ENCODE data around the gene NEGR1. TPM values are rescaled to one million over a fixed set of nuclear protein-coding genes. Genes with fewer than 3 reads are reported as not detected.

Gene NEGR1
- polyA plus RNA-seq, 1 donor from 2014 or later, result 47.4 TPM

GRCh38 chr1:72324451-72324850 lies 42.1 kb upstream of the NEGR1 start:
- Histone ChIP-seq H3K27me3 (ENCODE audit: insufficient read depth, low read depth, low read length) (no peaks in the 10 kb centered on the region), H3K9me2 (ENCODE audit: insufficient read depth, low read length) (no peaks in the 10 kb centered on the region), H2AFZ (ENCODE audit: low read depth, low read length) (no peak overlapping the region), H3K4me3 (ENCODE audit: low read length) (no peak overlapping the region), H4K20me1 (ENCODE audit: insufficient read depth) (no peaks in the 10 kb centered on the region), H3F3A (ENCODE audit: insufficient read depth, low read length, poor library complexity, severe bottlenecking) (no peaks in the 10 kb centered on the region), H3K9me3 (ENCODE audit: low read length) (no peaks in the 10 kb centered on the region), H3K4me2 (ENCODE audit: low read length) (no peak overlapping the region), H3K36me3 (ENCODE audit: insufficient read depth, low read length) (no peaks in the 10 kb centered on the region), H3K27ac (ENCODE audit: low read length) (no peak overlapping the region), H3K79me2 (replicated peaks; ENCODE audit: insufficient read depth, low read length) (no peaks in the 10 kb centered on the region), H3K9ac (ENCODE audit: low read length) (no peak overlapping the region)
- TF ChIP-seq EP300 (conservative IDR thresholded peaks at IDR 0.05; ENCODE audit: poor library complexity, severe bottlenecking) (no peak), TAF1 (IDR thresholded peaks at IDR 0.05; ENCODE audit: low read depth) (no peak), SMC3 (conservative IDR thresholded peaks at IDR 0.05; ENCODE audit: poor library complexity) (no peak), EZH2 (IDR thresholded peaks at IDR 0.05; ENCODE audit: borderline replicate concordance, insufficient read depth, low read length, poor library complexity, severe bottlenecking) (no peak), REST (IDR thresholded peaks at IDR 0.05; ENCODE audit: borderline replicate concordance) (no peak), RAD21 (conservative IDR thresholded peaks at IDR 0.05) (no peak), CTCF (IDR thresholded peaks at IDR 0.05; ENCODE audit: poor library complexity, severe bottlenecking) (no peak), MXI1 (conservative IDR thresholded peaks at IDR 0.05; ENCODE audit: poor library complexity, severe bottlenecking) (no peak), POLR2AphosphoS5 (IDR thresholded peaks at IDR 0.05) (no peak)

GRCh38 chr1:72322910-72323309 lies 40.6 kb upstream of the NEGR1 start:
- Histone ChIP-seq H3K9me2 (ENCODE audit: insufficient read depth, low read length) (no peaks in the 10 kb centered on the region), H3K4me2 (ENCODE audit: low read length) (no peak overlapping the region), H2AFZ (ENCODE audit: low read depth, low read length) (no peak overlapping the region), H3K36me3 (ENCODE audit: insufficient read depth, low read length) (no peaks in the 10 kb centered on the region), H3F3A (ENCODE audit: insufficient read depth, low read length, poor library complexity, severe bottlenecking) (no peaks in the 10 kb centered on the region), H3K27ac (ENCODE audit: low read length) (no peak overlapping the region), H3K4me3 (ENCODE audit: low read length) (no peak overlapping the region), H3K79me2 (replicated peaks; ENCODE audit: insufficient read depth, low read length) (no peaks in the 10 kb centered on the region), H3K9me3 (ENCODE audit: low read length) (no peaks in the 10 kb centered on the region), H4K20me1 (ENCODE audit: insufficient read depth) (no peaks in the 10 kb centered on the region), H3K27me3 (ENCODE audit: insufficient read depth, low read depth, low read length) (no peaks in the 10 kb centered on the region), H3K9ac (ENCODE audit: low read length) (no peak overlapping the region)
- TF ChIP-seq POLR2AphosphoS5 (IDR thresholded peaks at IDR 0.05) (no peak), EZH2 (IDR thresholded peaks at IDR 0.05; ENCODE audit: borderline replicate concordance, insufficient read depth, low read length, poor library complexity, severe bottlenecking) (no peak), TAF1 (IDR thresholded peaks at IDR 0.05; ENCODE audit: low read depth) (no peak), EP300 (conservative IDR thresholded peaks at IDR 0.05; ENCODE audit: poor library complexity, severe bottlenecking) (no peak), CTCF (IDR thresholded peaks at IDR 0.05; ENCODE audit: poor library complexity, severe bottlenecking) (no peak)
